ENCODE data around the gene CHRNA10.

Gene CHRNA10

DNA sequence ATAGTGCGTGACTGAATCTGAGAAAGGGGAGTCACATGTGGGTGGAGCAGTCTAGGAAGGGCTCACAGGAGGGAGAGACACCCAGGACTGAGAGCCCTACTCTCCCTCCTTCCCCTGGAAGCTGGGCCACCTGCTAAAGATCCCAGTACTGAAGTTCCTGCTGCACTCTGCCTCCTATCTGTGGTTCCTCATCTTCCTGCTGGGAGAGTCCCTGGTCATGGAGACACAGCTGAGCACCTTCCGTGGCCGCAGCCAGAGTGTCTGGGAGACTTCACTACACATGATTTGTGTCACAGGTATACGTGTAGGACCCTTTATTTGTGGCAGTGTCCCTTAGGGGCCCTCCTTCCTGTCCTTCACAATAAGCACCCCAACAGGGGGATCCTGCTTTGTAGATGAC, 48.7 kb downstream of the CHRNA10 start:
- Histone ChIP-seq H3K4me3 (ENCODE audit: low read length) (no peak overlapping the region), H3K9ac (ENCODE audit: low read length) (no peak overlapping the region), H3K27ac (ENCODE audit: low read depth, low read length) (no peak overlapping the region)

DNA sequence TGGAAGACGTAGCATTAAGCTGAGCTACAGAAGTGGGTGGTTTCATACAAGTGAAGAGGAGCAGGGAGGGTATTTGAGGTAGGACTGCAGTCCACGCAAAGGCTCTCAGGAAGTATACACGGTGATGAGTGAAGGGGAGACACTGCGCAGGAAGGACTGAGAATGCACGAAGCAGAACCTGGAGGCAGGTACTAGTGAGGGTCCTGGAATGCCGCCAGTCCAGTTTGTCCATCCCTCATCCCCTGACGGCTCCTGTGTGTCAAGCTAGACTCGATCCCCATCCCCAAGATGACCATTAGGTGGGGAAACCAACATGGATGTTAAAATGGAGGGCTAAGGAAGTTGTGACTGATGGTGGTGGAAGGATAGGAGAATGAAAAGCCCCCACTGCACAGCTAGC, 53.2 kb downstream of the CHRNA10 start:
- no peaks in the 10 kb centered on the region for H3K36me3 ChIP-seq (ENCODE audit: control insufficient read depth, insufficient read depth, low read length)
- H3K9ac ChIP-seq (ENCODE audit: low read length): no peak overlapping the region
- H3K4me1 ChIP-seq (ENCODE audit: control insufficient read depth, insufficient read depth, low read length): no peaks in the 10 kb centered on the region
- H3K4me3 ChIP-seq (ENCODE audit: low read length): no peak overlapping the region
- no peaks in the 10 kb centered on the region for H3K27me3 ChIP-seq (ENCODE audit: control insufficient read depth, insufficient read depth, low read length)
- no peak overlapping the region for H3K27ac ChIP-seq (ENCODE audit: low read depth, low read length)

More for the DNA sequence above, 48.7 kb downstream of the CHRNA10 start:
- no peaks in the 10 kb centered on the region for H3K27me3 ChIP-seq (ENCODE audit: control insufficient read depth, insufficient read depth, low read length)
- H3K36me3 ChIP-seq (ENCODE audit: control insufficient read depth, insufficient read depth, low read length): no peaks in the 10 kb centered on the region
- no peaks in the 10 kb centered on the region for H3K4me1 ChIP-seq (ENCODE audit: control insufficient read depth, insufficient read depth, low read length)

DNA sequence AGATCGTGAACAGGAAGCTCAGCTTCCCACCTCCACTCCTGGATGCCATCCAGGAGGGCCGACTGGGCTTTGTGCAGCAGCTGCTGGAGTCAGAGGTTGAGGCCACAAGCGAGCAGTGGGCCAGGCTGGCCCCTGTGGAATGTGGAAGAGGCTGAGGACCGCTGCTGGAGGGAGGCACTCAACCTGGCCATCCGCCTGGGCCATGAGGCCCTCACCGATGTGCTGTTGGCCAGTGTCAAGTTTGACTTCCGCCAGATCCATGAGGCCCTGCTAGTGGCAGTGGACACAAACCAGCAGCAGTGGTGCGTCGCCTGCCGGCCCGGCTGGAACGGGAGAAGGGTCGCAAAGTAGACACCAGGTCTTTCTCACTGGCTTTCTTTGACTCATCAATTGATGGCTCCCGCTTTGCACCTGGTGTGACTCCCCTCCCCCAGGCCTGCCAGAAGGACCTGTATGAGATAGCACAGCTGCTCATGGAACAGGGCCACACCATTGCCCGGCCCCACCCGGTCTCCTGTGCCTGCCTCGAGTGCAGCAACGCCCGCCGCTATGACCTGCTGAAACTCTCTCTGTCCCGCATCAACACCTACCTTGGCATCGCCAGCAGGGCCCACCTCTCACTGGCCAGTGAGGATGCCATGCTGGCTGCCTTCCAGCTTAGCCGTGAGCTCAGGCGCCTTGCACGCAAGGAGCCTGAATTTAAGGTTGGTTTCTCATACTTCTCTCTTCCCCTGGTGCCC, 54.3 kb downstream of the CHRNA10 start:
- Histone ChIP-seq H3K4me1 (ENCODE audit: control insufficient read depth, insufficient read depth, low read length) (no peaks in the 10 kb centered on the region), H3K36me3 (ENCODE audit: control insufficient read depth, insufficient read depth, low read length) (no peaks in the 10 kb centered on the region), H3K4me3 (ENCODE audit: low read length) (no peak overlapping the region), H3K27me3 (ENCODE audit: control insufficient read depth, insufficient read depth, low read length) (no peaks in the 10 kb centered on the region), H3K9ac (ENCODE audit: low read length) (no peak overlapping the region), H3K27ac (ENCODE audit: low read depth, low read length) (no peak overlapping the region)

DNA sequence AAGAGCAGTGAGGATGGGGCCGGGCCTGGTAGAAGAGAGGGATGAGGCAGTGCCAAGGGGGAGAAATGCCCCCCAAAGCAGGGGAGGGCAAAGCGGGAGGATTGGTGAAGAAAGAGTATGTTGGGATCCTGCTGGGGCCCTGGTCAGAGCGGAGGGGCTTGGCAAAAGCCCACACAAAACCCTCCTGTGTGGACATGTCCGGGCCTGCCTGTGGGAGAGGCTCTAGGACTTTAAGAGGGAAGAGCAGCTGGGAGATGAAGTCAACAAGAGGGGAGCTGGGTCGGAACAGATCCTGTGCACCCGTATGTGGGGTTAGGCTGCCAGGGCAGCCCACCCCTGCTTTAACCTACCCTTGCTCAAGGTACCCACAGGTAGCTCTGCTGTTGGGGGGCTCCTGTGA, 55.2 kb downstream of the CHRNA10 start:
- Histone ChIP-seq H3K4me1 (ENCODE audit: control insufficient read depth, insufficient read depth, low read length) (no peaks in the 10 kb centered on the region), H3K27me3 (ENCODE audit: control insufficient read depth, insufficient read depth, low read length) (no peaks in the 10 kb centered on the region), H3K9ac (ENCODE audit: low read length) (no peak overlapping the region), H3K27ac (ENCODE audit: low read depth, low read length) (no peak overlapping the region), H3K36me3 (ENCODE audit: control insufficient read depth, insufficient read depth, low read length) (no peaks in the 10 kb centered on the region), H3K4me3 (ENCODE audit: low read length) (no peak overlapping the region)

All from rectal smooth muscle tissue (tissue), 1 donor.